ENCODE results near the gene RMC1.

The RMC1 gene

DNA sequence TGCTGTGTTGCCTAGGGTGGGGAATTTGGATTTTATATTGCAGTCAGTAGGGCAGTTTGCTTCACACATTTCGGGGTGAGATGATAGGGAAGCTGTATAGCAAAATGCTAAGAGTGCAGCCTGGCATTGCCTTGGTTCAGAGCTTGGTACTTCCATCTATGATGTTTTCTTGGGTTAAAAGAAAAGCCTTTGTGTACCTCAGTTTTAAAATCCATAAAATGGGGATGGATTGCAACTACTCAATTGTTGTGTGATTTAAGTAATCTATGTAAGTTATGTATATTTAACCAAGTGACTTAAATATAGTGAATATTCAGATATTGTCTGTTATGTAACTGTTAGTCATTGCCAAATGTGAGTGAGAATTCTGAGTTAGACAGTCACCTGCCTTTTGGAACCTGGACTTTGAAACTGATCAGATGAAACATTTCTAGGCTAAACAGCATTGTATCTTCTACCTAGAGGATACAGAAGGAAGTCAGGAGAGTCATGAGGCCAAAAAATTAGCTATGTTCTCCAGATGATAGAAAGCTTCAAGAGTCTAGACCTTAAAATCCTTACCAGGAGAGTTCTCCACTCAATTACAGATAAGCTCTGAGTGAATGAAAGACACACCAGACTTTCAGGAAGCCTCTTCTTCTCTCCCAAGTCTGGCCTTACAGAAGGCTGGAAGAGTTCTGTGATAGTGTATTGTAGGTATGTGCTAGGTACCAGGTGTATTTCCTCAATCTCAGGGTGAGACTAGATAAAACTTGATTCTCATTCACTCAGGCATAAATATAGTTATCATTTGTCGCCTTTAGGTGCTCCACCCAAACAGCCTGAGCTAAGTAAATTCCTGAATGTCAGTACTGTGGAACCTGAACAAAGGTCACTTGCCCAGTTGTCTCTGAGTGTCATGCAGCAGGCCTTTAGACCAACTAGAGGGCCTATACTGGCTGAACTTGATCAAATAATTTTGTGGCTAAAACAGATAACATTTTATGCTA is 42.7 kb upstream of the RMC1 start:
- TF ChIP-seq, protein P1, sequence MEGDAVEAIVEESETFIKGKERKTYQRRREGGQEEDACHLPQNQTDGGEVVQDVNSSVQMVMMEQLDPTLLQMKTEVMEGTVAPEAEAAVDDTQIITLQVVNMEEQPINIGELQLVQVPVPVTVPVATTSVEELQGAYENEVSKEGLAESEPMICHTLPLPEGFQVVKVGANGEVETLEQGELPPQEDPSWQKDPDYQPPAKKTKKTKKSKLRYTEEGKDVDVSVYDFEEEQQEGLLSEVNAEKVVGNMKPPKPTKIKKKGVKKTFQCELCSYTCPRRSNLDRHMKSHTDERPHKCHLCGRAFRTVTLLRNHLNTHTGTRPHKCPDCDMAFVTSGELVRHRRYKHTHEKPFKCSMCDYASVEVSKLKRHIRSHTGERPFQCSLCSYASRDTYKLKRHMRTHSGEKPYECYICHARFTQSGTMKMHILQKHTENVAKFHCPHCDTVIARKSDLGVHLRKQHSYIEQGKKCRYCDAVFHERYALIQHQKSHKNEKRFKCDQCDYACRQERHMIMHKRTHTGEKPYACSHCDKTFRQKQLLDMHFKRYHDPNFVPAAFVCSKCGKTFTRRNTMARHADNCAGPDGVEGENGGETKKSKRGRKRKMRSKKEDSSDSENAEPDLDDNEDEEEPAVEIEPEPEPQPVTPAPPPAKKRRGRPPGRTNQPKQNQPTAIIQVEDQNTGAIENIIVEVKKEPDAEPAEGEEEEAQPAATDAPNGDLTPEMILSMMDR (IDR thresholded peaks at IDR 0.05; ENCODE audit: low read depth, low read length) = no peak
- Histone ChIP-seq H3K27me3 (ENCODE audit: insufficient read depth, low read depth, severe bottlenecking) (no peaks in the 10 kb centered on the region), H3K27ac (no peak overlapping the region), H3K9me3 (ENCODE audit: severe bottlenecking) (no peaks in the 10 kb centered on the region), H3K4me3 (ENCODE audit: low read depth, low read length) (no peak overlapping the region), H3K36me3 (peaks cover 40% of the 10 kb centered on the region)
- DNase-seq = no peak

DNA sequence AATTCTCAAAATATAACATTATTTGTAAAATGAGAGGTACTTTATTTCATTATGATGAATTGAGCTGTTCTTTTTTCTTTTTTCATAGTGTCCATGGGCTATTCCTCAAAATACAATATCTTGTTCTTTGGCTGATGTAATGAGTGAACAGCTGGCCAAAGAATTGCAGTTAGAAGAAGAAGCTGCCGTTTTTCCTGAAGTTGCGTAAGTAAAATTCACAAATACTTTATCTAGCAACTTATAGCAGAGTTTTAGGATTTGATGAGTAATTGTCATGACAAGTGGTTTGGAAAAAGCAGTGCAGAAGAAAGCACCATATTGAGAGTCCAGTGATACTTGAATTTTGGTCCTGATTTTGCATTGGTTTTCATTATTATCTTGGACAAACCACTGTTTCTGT is 40.4 kb upstream of the RMC1 start:
- H3K9me3 ChIP-seq (ENCODE audit: severe bottlenecking) = no peaks in the 10 kb centered on the region
- no peak overlapping the region for H3K4me3 ChIP-seq (ENCODE audit: low read depth, low read length)
- no peaks in the 10 kb centered on the region for H3K27me3 ChIP-seq (ENCODE audit: insufficient read depth, low read depth, severe bottlenecking)
- H3K36me3 ChIP-seq = peaks cover 52% of the 10 kb centered on the region
- no peak overlapping the region for H3K27ac ChIP-seq
- DNase-seq = no peak
- TF ChIP-seq, protein P1 (IDR thresholded peaks at IDR 0.05; ENCODE audit: low read depth, low read length) = no peak

- TF ChIP-seq, protein P1 (IDR thresholded peaks at IDR 0.05; ENCODE audit: low read depth, low read length) = no peak
- Histone ChIP-seq H3K27me3 (ENCODE audit: insufficient read depth, low read depth, severe bottlenecking) (no peaks in the 10 kb centered on the region), H3K9me3 (ENCODE audit: severe bottlenecking) (no peaks in the 10 kb centered on the region), H3K4me3 (ENCODE audit: low read depth, low read length) (no peak overlapping the region), H3K27ac (no peak overlapping the region), H3K36me3 (peaks cover 81% of the 10 kb centered on the region)
- DNase-seq = no peak
These were observed 34.4 kb upstream of the RMC1 start for GRCh38 chr18:23468753-23469459.

- peaks cover 77% of the 10 kb centered on the region for H3K36me3 ChIP-seq
These were observed 32.5 kb upstream of the RMC1 start for GRCh38 chr18:23470620-23471387.

DNA sequence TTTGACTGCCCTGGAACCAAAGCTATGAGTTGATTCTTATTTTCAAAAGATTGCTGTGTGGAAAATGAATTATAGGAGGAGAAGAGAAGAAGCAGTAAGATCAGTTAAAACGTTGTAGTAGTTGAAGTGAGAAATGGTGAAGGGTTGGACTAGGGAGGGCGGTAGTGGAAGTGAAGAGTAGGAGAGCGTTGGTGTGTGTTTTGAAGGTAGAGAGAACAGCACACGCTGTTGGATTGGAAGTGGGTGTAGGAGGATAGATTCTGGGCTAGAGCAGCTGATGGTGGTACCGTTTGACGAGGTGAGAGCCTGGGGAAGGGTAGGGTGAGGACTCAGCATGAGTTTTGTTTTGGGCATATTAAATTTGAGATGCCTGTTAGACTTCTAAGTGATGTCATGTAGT is 31.8 kb upstream of the RMC1 start:
- Histone ChIP-seq H3K27ac (no peak overlapping the region), H3K36me3 (peaks cover 80% of the 10 kb centered on the region)

More at GRCh38 chr18:23470620-23471387, 32.5 kb upstream of the RMC1 start:
- TF ChIP-seq, protein P1 (IDR thresholded peaks at IDR 0.05; ENCODE audit: low read depth, low read length) = no peak
- Histone ChIP-seq H3K9me3 (ENCODE audit: severe bottlenecking) (no peaks in the 10 kb centered on the region), H3K4me3 (ENCODE audit: low read depth, low read length) (no peak overlapping the region), H3K27ac (no peak overlapping the region), H3K27me3 (ENCODE audit: insufficient read depth, low read depth, severe bottlenecking) (no peaks in the 10 kb centered on the region)
- DNase-seq = no peak

More for the DNA sequence above, 31.8 kb upstream of the RMC1 start:
- TF ChIP-seq, protein P1 (IDR thresholded peaks at IDR 0.05; ENCODE audit: low read depth, low read length) = no peak
- DNase-seq = no peak
- H3K4me3 ChIP-seq (ENCODE audit: low read depth, low read length) = no peak overlapping the region
- no peaks in the 10 kb centered on the region for H3K27me3 ChIP-seq (ENCODE audit: insufficient read depth, low read depth, severe bottlenecking)
- no peaks in the 10 kb centered on the region for H3K9me3 ChIP-seq (ENCODE audit: severe bottlenecking)

All from WERI-Rb-1 (cell line).